ENCODE results near the gene THSD4.

THSD4 gene

GRCh38 chr15:71337197-71337845 lies 222.1 kb downstream of the THSD4 start:
- Histone ChIP-seq H3K4me3 (ENCODE audit: low read length in 2 of 2) (no peak overlapping the region), H3K36me3 (ENCODE audit: control insufficient read depth in 2 of 2, insufficient read depth in 2 of 2, low read length in 2 of 2) (no peaks in the 10 kb centered on the region), H3K27me3 (ENCODE audit: control insufficient read depth in 1 of 2, insufficient read depth in 2 of 2, low read length in 2 of 2) (no peaks in the 10 kb centered on the region), H3K9ac (ENCODE audit: low read length in 2 of 2) (no peak overlapping the region), H3K4me1 (ENCODE audit: control insufficient read depth, insufficient read depth, low read length) (peaks cover 6% of the 10 kb centered on the region), H3K27ac (ENCODE audit: low read length) (no peak overlapping the region), H3K9me3 (ENCODE audit: control insufficient read depth in 2 of 2, low read length in 2 of 2) (no peaks in the 10 kb centered on the region)

DNA sequence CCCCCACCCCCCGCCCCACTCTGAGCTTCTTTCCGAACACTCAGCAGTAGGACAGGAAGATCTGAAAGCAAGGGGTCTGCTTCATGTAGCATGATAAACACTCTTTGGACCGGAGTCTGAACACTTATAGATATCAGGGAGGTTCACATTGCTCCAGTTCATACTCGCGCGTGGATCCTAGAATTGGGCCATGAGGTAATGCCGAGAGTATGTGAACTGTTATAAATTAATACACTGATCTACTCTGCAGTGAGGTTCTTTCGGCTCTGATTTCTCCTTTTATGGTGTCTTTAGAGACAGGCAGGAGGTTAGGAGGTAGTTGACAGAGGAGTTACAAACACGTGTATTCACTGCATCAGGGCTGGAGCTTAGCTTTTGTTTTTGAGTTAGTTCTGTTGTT lies 223.0 kb downstream of the THSD4 start:
- Histone ChIP-seq H3K4me3 (ENCODE audit: low read length in 2 of 2) (no peak overlapping the region), H3K27ac (ENCODE audit: low read length) (no peak overlapping the region), H3K4me1 (ENCODE audit: control insufficient read depth, insufficient read depth, low read length) (peaks cover 3% of the 10 kb centered on the region), H3K9me3 (ENCODE audit: control insufficient read depth in 2 of 2, low read length in 2 of 2) (no peaks in the 10 kb centered on the region), H3K9ac (ENCODE audit: low read length in 2 of 2) (no peak overlapping the region), H3K27me3 (ENCODE audit: control insufficient read depth in 1 of 2, insufficient read depth in 2 of 2, low read length in 2 of 2) (no peaks in the 10 kb centered on the region), H3K36me3 (ENCODE audit: control insufficient read depth in 2 of 2, insufficient read depth in 2 of 2, low read length in 2 of 2) (no peaks in the 10 kb centered on the region)

GRCh38 chr15:71338827-71339542 lies 223.7 kb downstream of the THSD4 start:
- no peaks in the 10 kb centered on the region for H3K27me3 ChIP-seq (ENCODE audit: control insufficient read depth in 1 of 2, insufficient read depth in 2 of 2, low read length in 2 of 2)
- no peaks in the 10 kb centered on the region for H3K36me3 ChIP-seq (ENCODE audit: control insufficient read depth in 2 of 2, insufficient read depth in 2 of 2, low read length in 2 of 2)
- H3K4me3 ChIP-seq (ENCODE audit: low read length in 2 of 2): no peak overlapping the region
- no peak overlapping the region for H3K27ac ChIP-seq (ENCODE audit: low read length)
- H3K9ac ChIP-seq (ENCODE audit: low read length in 2 of 2): no peak overlapping the region
- H3K9me3 ChIP-seq (ENCODE audit: control insufficient read depth in 2 of 2, low read length in 2 of 2): no peaks in the 10 kb centered on the region
- no peaks in the 10 kb centered on the region for H3K4me1 ChIP-seq (ENCODE audit: control insufficient read depth, insufficient read depth, low read length)

DNA sequence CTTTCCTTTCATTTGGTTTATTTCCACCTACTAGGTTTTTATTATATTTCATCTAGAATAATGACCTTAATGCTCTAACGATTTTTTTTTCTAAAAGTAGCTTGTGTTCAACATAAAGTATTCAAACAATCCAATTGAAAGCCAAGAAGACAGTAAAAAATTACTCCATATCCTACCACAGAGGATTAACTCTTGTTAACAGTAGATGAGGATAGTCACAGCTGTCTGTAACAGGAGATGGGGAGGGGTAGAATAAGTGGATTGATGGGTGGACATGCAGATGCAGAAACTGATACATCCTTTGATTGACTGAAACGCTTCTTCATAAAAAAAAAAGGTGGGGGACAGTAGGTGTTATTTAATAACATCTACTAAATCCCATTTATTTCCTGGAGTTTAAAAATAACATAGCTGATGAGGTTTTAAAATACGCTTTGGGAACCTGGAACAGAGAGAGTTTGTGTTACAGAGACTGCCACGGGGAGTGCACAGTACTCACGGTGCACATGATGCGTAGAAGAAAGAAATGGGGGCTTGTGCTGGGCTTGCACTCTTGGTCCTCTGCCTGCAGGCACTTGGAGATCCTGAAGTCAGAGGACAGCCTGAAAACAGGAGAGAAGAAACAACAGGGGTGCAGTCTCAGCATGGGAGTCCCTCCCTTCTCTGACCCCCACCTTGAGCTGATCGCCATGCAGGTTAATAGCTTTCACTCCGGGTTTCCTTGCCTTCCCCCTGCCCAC lies 226.7 kb downstream of the THSD4 start:
- Histone ChIP-seq H3K9me3 (ENCODE audit: control insufficient read depth in 2 of 2, low read length in 2 of 2) (no peaks in the 10 kb centered on the region), H3K9ac (ENCODE audit: low read length in 2 of 2) (no peak overlapping the region), H3K27me3 (ENCODE audit: control insufficient read depth in 1 of 2, insufficient read depth in 2 of 2, low read length in 2 of 2) (no peaks in the 10 kb centered on the region), H3K4me1 (ENCODE audit: control insufficient read depth, insufficient read depth, low read length) (no peaks in the 10 kb centered on the region), H3K27ac (ENCODE audit: low read length) (no peak overlapping the region), H3K36me3 (ENCODE audit: control insufficient read depth in 2 of 2, insufficient read depth in 2 of 2, low read length in 2 of 2) (no peaks in the 10 kb centered on the region), H3K4me3 (ENCODE audit: low read length in 2 of 2) (no peak overlapping the region)

DNA sequence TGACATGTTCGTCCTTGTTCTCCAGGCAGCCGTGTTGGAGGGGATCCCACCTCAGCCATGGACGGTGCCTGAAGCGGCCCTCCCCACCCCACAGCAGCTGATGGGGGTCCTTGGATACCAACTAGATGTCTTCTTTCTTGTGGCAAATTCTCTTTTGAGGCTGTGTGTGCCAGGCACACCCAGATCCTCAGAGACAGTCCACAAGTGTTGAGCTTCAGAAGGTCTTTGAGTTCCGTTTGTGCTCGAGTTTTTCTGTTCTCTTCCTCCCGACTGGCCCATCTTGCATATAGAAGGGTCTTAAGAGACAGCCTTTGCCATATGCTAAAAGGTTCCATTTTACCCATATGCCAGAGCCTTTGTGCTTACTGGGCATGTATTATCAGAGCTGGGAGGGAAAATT lies 227.4 kb downstream of the THSD4 start:
- H3K36me3 ChIP-seq (ENCODE audit: control insufficient read depth in 2 of 2, insufficient read depth in 2 of 2, low read length in 2 of 2): no peaks in the 10 kb centered on the region
- H3K27ac ChIP-seq (ENCODE audit: low read length): no peak overlapping the region
- no peaks in the 10 kb centered on the region for H3K4me1 ChIP-seq (ENCODE audit: control insufficient read depth, insufficient read depth, low read length)
- no peak overlapping the region for H3K9ac ChIP-seq (ENCODE audit: low read length in 2 of 2)
- H3K4me3 ChIP-seq (ENCODE audit: low read length in 2 of 2): no peak overlapping the region
- H3K27me3 ChIP-seq (ENCODE audit: control insufficient read depth in 1 of 2, insufficient read depth in 2 of 2, low read length in 2 of 2): no peaks in the 10 kb centered on the region
- H3K9me3 ChIP-seq (ENCODE audit: control insufficient read depth in 2 of 2, low read length in 2 of 2): no peaks in the 10 kb centered on the region

DNA sequence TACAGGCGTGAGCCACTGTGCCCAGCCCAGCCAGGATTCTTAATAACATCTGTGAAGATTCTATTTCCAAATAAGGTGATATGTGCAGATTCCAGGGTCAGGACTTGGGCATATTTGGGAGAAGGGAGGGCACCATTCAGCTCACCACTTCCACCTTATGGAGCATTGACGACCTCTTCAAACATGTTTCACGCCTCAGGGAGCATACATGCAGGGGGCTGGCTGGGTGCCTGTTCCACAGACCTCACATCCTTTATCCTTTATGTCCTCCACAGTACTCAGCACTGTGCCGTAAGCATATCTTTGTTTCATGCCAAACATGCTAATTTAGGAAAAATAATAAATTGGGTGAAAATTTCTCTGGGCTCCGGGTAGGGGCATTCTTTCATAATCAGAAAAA lies 229.0 kb downstream of the THSD4 start:
- Histone ChIP-seq H3K27ac (ENCODE audit: low read length) (no peak overlapping the region), H3K36me3 (ENCODE audit: control insufficient read depth in 2 of 2, insufficient read depth in 2 of 2, low read length in 2 of 2) (no peaks in the 10 kb centered on the region), H3K27me3 (ENCODE audit: control insufficient read depth in 1 of 2, insufficient read depth in 2 of 2, low read length in 2 of 2) (no peaks in the 10 kb centered on the region), H3K9ac (ENCODE audit: low read length in 2 of 2) (no peak overlapping the region), H3K4me1 (ENCODE audit: control insufficient read depth, insufficient read depth, low read length) (peaks cover 11% of the 10 kb centered on the region), H3K4me3 (ENCODE audit: low read length in 2 of 2) (no peak overlapping the region), H3K9me3 (ENCODE audit: control insufficient read depth in 2 of 2, low read length in 2 of 2) (no peaks in the 10 kb centered on the region)

GRCh38 chr15:71345186-71345585 lies 229.9 kb downstream of the THSD4 start:
- H3K4me1 ChIP-seq (ENCODE audit: control insufficient read depth, insufficient read depth, low read length): peaks cover 17% of the 10 kb centered on the region
- H3K27ac ChIP-seq (ENCODE audit: low read length): no peak overlapping the region
- H3K27me3 ChIP-seq (ENCODE audit: control insufficient read depth in 1 of 2, insufficient read depth in 2 of 2, low read length in 2 of 2): no peaks in the 10 kb centered on the region
- H3K4me3 ChIP-seq (ENCODE audit: low read length in 2 of 2): no peak overlapping the region
- H3K9ac ChIP-seq (ENCODE audit: low read length in 2 of 2): no peak overlapping the region
- H3K36me3 ChIP-seq (ENCODE audit: control insufficient read depth in 2 of 2, insufficient read depth in 2 of 2, low read length in 2 of 2): no peaks in the 10 kb centered on the region
- H3K9me3 ChIP-seq (ENCODE audit: control insufficient read depth in 2 of 2, low read length in 2 of 2): no peaks in the 10 kb centered on the region

DNA sequence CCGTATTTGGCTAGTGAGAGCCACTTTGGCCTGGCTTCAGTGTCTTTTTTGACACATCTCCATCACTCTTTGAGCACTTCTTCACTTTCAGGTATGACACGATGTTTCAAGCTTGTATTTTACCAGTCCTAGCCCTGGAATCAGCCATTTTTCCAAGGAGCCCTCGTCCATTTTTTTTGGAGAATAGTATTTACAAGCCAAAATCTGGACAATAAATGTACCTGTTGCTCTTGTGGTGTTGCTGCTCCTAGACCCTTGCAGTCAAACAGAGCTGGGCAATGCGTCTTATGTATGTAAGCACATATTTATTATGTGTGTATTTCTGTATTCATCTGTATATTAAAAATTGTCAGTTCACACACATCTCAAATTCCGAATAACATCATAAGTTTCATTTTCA lies 231.2 kb downstream of the THSD4 start:
- H3K27me3 ChIP-seq (ENCODE audit: control insufficient read depth in 1 of 2, insufficient read depth in 2 of 2, low read length in 2 of 2): no peaks in the 10 kb centered on the region
- H3K27ac ChIP-seq (ENCODE audit: low read length): no peak overlapping the region
- no peak overlapping the region for H3K9ac ChIP-seq (ENCODE audit: low read length in 2 of 2)
- no peak overlapping the region for H3K4me3 ChIP-seq (ENCODE audit: low read length in 2 of 2)
- no peaks in the 10 kb centered on the region for H3K36me3 ChIP-seq (ENCODE audit: control insufficient read depth in 2 of 2, insufficient read depth in 2 of 2, low read length in 2 of 2)
- no peaks in the 10 kb centered on the region for H3K9me3 ChIP-seq (ENCODE audit: control insufficient read depth in 2 of 2, low read length in 2 of 2)
- H3K4me1 ChIP-seq (ENCODE audit: control insufficient read depth, insufficient read depth, low read length): peaks cover 27% of the 10 kb centered on the region

DNA sequence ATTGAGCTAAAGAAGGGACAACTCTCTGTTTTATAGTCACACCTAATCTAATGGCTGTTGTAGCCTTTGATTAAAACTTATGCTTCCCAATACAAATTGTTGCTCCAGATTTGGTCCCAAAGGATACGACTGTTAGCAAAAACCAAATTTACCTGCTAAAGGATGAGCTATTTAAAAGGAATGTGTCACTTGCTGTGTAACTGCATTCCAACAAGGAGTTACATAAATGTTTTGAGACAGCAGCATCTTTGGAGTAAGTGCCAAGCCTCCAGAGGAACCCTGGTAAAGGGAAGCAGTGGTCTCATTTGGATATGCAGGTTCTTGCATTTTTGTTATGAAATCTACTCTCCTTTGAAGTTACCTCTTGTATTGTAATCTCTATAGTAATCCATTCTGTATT lies 233.3 kb downstream of the THSD4 start:
- Histone ChIP-seq H3K27ac (ENCODE audit: low read length) (no peak overlapping the region), H3K4me3 (ENCODE audit: low read length in 2 of 2) (no peak overlapping the region), H3K9me3 (ENCODE audit: control insufficient read depth in 2 of 2, low read length in 2 of 2) (no peaks in the 10 kb centered on the region), H3K9ac (ENCODE audit: low read length in 2 of 2) (no peak overlapping the region), H3K4me1 (ENCODE audit: control insufficient read depth, insufficient read depth, low read length) (peaks cover 27% of the 10 kb centered on the region), H3K27me3 (ENCODE audit: control insufficient read depth in 1 of 2, insufficient read depth in 2 of 2, low read length in 2 of 2) (no peaks in the 10 kb centered on the region), H3K36me3 (ENCODE audit: control insufficient read depth in 2 of 2, insufficient read depth in 2 of 2, low read length in 2 of 2) (no peaks in the 10 kb centered on the region)

DNA sequence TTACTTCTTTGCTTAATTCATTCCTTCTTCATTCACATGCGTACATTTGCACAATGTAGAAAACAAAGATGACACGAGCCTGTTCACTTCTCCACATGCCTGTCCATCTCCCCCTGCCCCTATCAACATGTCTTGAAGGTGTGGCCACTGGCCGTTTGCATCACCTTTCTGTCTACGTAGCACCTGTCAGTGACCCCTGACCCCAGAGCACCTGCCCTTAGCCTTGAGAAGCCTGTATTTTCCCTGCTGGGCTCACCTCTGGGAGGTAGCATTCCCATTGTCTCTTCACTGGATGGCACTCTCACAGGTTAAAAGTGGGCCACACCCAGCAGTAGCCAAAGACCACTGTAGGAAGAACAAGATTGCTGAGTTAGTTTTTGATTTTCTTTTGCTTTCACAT lies 234.1 kb downstream of the THSD4 start:
- H3K36me3 ChIP-seq (ENCODE audit: control insufficient read depth in 2 of 2, insufficient read depth in 2 of 2, low read length in 2 of 2): no peaks in the 10 kb centered on the region
- H3K4me1 ChIP-seq (ENCODE audit: control insufficient read depth, insufficient read depth, low read length): peaks cover 27% of the 10 kb centered on the region
- no peaks in the 10 kb centered on the region for H3K27me3 ChIP-seq (ENCODE audit: control insufficient read depth in 1 of 2, insufficient read depth in 2 of 2, low read length in 2 of 2)
- no peaks in the 10 kb centered on the region for H3K9me3 ChIP-seq (ENCODE audit: control insufficient read depth in 2 of 2, low read length in 2 of 2)
- peak overlapping the region in 1 of 2 donors; percentile 3 for H3K4me3 ChIP-seq (ENCODE audit: low read length in 2 of 2)
- H3K9ac ChIP-seq (ENCODE audit: low read length in 2 of 2): no peak overlapping the region
- no peak overlapping the region for H3K27ac ChIP-seq (ENCODE audit: low read length)

Data from stomach smooth muscle (tissue), 2 donors.